ENCODE measurements around the gene ATXN1. TPM values are rescaled to one million over a fixed set of nuclear protein-coding genes. Genes with fewer than 3 reads are reported as not detected.

ATXN1 gene
- total RNA-seq, 2 donors from 2014 or later, result 34.6 to 36.7 TPM

DNA sequence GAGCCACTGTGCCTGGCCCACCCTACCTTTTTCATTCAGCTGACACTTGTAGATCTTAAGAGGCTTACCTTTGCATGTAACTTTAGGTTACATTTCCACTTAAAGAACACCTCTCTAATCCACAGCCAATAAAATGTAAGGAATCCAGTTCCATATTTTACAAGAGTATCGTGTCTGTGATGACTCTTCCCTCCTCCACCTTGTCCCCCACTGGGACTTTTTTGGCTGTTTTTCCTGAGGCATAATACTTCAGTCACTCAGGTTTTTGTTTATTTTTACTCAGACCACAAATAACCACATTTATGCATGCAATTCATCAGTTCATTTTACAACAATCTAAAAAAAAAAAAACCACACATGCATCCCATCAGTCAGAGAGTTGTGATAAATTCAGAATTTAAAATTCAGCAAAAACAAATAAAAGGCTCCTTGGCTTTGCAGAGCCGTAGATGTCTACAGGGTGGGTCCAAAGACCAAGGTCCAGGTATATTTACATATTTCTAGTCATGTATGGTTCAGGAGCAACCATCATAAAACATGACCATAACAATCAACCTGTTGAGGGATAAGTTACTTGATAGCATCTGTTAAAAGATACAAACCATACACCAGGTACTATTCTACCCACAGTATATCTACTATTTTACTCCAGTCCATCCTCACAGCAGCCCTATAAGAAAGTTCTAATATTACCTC lies 9.9 kb downstream of the ATXN1 start:
- ATAC-seq, result no peak
- intact Hi-C loops (cut with DNase I), result no loop called here
- DNase-seq, result no peak

DNA sequence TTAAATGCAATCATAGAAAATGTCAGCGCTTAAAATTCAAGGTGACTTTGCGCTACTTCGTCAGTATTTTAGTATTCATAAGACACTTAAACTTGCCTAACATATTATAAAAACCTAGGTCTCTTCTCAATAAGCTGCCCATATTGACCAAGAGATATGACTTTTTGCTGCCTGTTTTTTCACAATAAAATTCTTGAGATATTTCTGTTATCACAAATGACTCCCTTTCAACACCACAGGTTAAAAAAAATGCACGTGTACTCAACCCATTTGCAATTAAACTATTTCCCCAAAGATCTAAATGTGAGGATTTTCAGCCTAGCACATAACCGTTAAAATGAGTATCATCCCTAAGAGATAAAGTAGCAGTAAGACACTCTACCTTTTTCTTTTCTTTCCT lies 10.7 kb downstream of the ATXN1 start:
- DNase-seq (no peak), ATAC-seq (no peak)
- intact Hi-C loops (cut with DNase I), result no loop called here

DNA sequence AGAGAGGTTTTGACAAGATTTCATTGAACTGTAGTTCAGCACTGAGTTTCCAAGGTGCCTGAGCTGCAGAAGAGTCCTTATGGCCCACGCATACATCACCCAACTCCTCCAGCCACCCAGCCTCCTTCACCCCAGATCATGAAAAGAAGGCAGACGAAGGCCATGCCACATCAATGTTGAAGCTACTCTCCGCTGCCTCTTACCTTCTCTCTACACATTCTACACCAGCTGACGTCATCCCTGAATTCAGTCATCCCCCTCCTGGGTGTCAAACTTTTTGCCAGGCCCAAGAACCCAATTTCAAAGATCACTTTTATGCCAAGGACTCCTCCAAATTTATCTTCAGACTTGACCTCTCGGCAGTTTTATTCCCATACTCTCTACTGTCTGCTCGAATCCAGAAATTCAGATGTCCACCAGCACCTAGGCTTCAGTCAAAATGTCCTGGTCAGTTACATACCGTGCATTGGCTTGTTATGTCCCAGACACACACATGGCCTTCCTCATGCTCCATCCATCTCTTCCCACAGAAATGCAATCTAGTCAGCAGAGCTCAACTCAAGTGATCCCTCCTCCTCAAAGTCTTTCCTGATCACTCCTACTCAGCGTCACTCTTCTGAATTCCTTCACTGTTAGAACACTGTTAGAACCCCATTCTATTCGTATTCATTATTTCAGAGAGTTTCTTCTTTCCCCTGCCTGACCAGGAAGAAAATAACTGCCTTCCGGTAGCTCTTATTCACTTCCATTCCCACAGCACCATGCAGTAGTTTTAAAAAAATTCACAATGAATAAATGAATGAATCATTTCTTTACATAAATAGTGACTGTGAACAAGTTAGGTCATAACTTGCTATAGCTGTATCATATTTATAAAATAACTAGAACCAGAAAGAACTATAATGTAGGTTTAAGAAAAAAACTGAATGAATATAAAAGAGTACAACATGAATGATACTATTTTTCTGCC lies 11.5 kb downstream of the ATXN1 start:
- intact Hi-C loops (cut with DNase I), result no loop called here
- ATAC-seq (no peak), DNase-seq (no peak)

DNA sequence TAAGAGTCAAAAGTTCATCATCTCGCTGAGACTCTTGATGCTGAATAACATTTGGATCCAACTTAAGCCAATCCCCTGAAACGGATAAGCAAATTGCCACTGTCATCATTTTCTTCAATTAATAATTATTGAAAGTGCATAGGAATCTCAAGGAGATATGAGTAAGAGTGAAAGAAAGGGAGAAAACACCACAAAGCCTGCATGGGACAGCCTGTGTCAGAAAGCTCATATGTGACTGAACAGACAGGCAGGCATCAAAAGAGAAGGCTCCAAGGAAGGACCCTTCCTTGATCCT lies 13.3 kb downstream of the ATXN1 start:
- ATAC-seq (no peak), DNase-seq (no peak)
- intact Hi-C loops (cut with DNase I), result no loop called here

DNA sequence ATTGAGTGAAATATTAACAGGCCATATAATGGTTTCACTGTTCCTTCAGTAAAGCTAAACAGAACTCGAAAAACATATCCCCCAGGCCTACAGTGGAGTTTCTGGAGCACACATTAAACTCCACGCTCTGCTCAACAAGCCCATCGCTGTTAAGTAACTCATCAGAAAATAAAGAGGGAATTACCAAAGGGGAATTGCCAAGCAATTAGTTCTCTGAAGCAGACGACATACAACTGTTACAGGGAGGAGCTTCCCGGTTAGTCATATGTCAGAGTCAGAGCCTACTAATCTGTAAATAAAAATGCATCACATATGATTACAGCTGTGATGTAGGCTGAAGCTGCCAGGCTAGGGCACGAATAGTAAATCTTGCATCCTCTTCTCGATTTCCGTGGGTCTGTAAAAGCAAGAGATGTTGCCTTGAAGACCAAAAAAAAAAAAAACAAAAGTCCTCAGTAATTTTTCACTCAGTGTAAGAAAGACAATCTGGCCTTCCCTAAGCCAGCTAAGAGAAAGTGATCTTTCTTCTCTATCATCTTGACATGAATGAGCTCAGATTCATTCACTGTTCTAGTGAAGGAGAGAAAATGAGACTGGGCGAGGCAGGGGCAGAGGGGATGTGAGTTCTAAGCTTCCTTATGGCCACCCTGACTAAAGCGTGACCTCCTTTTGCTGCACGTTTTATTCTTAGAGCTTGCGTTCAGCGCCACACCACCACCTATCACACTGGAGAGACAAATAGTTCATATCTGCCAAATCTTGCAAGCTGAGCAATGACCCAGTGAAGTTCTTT lies 13.8 kb downstream of the ATXN1 start:
- DNase-seq (no peak), ATAC-seq (peak; percentile 39 to 75)
- intact Hi-C loops (cut with DNase I), result no loop called here

DNA sequence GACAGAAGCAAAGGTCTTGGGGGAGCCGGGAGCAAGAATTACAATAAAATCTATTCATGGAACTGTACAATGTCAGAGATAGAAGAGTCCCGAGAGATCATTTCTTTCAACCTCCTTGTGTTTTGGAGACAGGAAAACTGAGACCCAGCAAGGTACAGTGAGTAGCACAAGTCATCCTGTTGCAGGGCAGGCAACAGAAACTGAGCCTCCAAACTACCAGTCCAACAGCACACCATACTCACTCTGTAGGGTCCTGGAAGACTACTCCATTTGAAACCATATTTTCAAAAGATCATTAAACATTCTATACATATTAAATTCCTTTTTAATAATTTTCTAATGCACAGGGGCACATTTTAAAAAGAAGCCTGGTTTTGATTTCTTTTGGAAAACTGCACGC lies 14.4 kb downstream of the ATXN1 start:
- intact Hi-C loops (cut with DNase I), result no loop called here
- DNase-seq (no peak), ATAC-seq (no peak)

DNA sequence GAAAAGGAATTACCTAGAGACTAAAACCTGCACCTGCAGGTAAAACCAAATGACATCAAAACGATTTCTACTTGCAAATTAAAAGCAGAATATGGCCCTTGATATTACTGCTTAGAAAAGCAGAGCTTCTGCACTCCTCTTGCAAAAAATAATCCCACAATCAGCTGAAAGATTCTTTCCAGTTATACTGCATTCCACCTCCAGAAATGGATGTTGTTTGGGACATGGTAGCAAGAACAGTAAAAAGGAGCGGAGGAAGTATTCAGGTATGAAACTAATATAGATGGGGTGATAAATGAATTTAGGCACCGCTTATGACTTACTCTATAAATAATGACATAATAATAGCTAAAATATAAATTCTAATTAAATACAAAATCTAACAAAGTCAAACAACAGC lies 14.9 kb downstream of the ATXN1 start:
- intact Hi-C loops (cut with DNase I), result no loop called here
- ATAC-seq (no peak), DNase-seq (no peak)

DNA sequence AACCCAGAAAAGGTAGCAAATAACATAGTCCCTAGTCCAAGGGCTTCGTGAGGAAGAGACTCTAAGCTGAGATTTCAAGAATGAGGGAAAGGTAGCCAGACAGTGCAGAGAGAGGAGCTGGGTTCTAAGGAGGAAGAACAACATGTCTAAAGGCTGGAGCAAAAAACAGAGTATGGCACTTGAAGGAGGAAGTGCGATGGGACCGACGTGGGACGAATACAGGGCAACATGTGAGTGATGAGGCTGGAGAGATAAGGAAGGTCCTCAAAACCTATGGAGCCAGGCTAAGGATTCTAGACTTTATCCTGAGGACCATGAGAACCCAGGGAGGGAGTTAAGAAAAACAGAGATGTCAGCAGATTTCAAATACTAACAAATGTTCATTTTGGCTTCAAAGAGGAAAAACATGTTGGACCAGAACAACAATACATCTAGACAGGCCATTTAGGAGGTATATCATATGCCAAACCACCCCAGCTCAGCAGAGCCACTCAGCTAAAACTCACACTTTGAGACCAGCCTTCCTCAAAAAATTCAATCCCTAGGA lies 17.5 kb downstream of the ATXN1 start:
- intact Hi-C loops (cut with DNase I), result no loop called here
- ATAC-seq (no peak), DNase-seq (no peak)

DNA sequence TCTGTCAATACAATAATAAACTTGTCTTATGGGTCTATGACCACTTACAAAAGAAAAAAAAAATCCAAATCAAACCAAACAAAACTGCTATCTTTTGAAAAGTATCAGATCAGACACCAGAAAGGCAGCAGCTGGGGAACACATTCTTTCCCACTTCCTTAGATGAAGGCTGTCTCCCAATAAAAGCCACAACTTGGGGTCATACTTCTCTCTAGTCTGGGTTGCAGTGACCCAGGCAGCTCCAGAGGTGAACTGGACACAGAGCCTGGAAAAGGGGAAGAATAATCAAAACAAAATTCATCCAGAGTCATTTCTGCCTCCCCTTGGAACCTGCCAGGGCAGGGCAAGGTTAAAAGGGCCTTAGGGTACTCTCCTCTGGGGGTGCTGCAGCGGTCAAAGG lies 19.1 kb downstream of the ATXN1 start:
- ATAC-seq (peak in 1 of 2 donors; percentile 17), DNase-seq (no peak)
- intact Hi-C loops (cut with DNase I), result no loop called here

DNA sequence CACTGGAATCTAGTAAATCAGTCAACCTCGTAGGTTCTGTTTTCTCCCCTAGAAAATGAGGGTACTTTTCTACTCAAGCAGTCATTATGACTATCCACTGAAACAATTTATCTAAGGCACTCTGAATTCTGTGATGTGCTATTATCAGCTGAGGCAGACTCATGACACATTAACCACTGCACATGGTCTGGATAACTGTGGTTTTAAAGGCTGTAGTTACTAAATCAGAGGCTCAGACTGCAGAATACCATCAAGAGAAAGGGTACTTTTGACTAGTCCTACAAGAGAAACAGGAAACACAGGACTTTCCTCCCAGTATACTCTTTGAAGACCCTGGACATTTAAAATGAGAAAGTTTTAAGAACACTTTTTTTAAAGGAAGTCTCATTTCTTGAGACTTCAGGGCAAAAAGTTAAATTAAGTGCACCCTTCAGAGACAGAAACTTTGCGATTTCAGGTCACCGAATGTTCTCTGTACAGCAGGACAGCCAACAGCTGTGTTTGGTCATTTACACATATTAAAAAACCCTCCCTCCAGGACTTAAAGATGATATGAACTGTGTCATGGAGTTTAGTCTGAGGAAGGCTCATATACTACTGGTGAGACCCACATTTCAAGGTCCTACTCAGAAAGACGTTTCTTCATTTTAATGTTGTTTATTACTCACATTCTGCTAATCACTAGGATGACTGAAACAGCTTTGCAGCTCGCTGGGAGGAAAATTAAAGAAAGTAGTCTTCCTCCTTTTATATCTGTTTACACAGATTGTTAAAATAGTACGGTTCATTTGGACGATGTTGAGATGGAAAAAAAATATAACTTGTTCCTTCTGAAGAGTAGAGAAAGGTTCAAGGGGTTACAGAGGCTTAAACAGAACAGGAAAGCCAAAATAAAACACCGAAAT lies 19.9 kb downstream of the ATXN1 start:
- DNase-seq, result no peak
- intact Hi-C loops (cut with DNase I), result no loop called here
- peak; percentile 47 to 92 for ATAC-seq

DNA sequence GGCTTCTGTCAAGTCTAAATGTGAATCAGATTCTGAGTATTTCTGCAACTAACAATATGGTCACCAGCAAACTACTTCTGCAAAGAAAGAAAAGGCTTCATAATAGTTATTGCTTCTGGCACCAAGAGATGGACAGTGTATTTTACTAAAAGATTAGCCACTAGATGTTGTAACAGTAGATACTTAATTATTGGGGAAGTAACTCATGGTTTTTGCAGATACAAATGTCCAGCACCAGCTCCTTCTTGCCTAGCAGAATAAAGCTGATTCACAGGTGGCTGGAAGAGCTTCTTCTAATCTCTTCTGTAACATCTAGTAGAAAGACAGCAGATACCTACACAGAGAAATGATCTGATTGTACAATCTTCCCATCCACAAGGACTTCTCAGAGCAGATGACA lies 21.2 kb downstream of the ATXN1 start:
- intact Hi-C loops (cut with DNase I), result no loop called here
- DNase-seq, result no peak

DNA sequence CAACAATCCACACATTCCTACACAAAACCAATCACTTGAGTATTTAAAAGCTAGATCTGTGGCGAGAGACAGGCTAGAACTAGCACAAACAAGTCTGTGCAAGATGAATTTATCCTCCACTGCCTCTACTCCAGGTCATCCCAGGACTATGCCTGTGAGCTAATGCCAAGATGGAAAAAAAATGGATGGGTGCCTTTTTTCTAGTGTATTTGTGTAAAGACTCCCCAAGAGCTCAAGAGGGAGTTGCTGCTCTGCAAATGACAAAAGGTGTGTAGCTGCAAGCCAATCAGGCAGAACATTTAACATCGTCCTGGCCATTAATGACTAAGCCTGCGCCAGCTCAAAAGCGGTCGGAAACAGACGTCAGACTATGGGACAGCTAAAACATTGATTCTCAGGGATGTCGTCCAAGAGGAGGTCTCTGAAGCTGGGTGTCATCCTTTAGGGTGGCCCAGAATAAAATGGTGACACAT lies 21.9 kb downstream of the ATXN1 start:
- intact Hi-C loops (cut with DNase I), result no loop called here
- no peak for DNase-seq
- peak in 1 of 2 donors; percentile 40 for ATAC-seq

More for the DNA sequence above, 21.2 kb downstream of the ATXN1 start:
- no peak for ATAC-seq

DNA sequence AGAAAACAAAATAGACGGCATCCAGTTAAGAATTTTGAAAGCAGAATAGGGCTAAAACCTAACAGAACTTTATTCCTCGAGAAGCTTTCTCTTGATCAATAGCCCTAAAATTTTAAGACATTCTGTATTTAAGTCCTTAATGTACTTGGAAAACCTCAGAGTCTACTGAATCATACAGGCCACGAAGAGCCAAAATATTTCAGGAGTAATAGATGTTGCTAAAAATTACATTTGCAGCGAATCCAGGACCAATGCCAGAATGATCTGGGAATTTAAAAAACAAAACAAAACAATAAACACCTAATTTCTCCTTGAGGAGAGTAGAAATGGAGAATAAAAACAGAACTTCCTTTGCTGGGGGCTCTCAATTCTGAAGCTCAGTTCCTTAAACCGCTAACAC lies 23.3 kb downstream of the ATXN1 start:
- no peak for ATAC-seq
- intact Hi-C loops (cut with DNase I), result no loop called here
- no peak for DNase-seq

DNA sequence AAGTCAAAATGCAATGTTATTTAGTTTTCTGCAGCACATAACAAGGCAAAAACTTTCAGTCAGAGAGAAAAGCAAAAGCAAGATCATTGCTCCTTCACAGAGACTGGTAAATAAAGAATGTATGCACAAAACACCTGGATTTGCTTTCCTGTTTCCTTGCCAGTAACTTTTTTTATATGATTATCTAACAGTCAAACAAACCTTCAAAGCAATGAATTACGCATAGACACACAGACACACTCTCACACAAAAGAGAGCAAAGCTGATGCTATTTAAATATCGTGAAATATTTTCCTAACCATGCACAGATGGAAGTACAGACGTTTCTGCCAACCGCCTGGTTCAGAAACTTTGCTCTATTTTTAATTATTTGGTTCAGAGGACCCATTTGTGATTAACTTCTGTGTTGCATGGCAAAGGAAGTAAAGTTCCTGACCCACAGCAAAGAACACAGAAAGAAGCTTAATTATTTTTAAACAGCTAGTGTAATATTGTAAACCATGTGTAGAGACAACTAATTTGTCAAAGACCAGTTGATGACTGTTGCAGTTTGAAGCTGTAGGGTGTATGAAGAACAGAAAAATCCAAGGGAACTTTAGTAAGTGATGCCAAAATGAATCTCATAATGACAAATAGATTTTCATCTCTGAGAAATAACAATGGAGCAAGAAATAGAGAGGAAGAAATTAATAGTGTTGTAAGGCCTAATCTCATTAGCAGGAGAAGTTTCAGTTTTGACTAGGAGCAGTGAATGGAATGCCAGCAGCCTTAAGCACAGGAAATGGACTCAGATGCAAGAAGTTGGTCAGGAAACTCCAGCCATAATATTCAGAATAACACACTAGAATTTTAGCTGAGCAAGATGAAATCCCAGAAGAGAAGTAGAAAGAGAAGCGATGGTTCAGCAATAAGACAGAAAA lies 24.1 kb downstream of the ATXN1 start:
- ATAC-seq, result peak in 1 of 2 donors; percentile 68
- DNase-seq, result no peak
- intact Hi-C loops (cut with DNase I), result no loop called here

DNA sequence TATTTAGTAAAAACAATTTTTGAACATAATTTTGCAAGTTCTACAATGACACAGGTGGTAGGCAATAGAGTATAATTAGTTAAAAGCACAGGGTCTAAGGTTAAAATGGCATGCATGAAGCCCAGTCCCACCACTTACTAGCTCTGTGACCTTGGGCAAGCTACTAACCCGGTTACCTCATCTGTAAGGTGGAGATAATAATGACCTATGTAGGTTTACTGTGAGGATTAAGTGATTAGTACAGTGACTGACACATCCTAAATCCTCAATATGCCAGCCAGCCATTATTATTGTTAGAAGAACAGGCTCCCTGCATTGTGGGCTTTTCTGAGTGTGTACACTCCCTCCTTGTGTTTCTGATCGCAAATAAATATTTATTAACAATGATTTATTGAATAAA lies 26.2 kb downstream of the ATXN1 start:
- no peak for DNase-seq
- no peak for ATAC-seq
- intact Hi-C loops (cut with DNase I), result no loop called here

DNA sequence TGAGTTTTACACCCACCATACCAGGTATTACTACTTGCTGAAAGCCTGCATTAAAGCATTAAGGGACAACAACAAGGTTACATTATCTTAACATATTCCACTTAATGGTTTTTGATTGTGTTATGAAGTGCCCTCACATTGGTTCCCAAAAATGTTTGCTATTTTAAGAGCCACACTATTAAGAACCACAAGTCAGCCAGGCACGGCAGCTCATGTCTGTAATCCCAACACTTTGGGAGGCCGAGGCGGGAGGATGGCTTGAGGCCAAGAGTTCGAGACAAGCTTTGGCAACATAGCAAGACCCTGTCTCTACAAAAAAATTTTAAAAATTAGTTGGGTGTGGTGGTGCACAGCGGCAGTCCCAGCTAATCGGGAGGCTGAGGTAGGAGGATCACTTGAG lies 28.2 kb downstream of the ATXN1 start:
- intact Hi-C loops (cut with DNase I), result no loop called here
- DNase-seq, result no peak
- ATAC-seq, result no peak

DNA sequence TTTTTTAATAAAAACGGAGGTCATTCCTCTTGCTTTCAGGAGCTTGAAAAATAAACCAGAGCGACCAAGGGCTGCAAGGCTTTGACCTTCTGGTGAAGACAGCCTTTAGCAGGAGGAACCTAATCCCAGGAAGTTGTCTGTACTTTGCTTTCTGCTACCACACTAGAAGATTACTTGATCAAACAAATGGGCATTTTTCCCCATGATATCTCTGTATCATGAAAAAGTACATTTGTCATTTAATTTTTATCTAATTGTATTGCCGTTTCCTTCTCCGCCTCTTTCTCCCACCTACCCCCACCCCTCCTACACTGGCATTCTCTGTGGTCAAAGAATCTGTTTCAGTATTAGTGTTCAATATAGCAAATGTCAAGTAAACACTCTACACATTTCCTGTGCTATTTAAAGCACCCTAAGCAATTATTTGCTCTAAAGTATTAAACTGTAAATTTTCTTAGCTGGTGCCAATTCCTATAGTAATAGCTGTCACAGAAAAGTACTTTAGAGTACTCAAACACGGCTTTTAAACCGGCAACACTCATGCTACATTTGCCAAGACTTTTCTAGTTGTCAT lies 29.7 kb downstream of the ATXN1 start:
- ATAC-seq (no peak), DNase-seq (no peak)
- intact Hi-C loops (cut with DNase I), result no loop called here
